Stimulated activated naive CD8-positive, alpha-beta T cell treated with anti-CD3 and anti-CD28 coated beads, Interleukin-15, Interleukin-2, amounts not matched to agents 100 ng/mL and 50 ng/mL, for 24 hours (primary cell): ENCODE results near the gene TRMT44.

ENCODE experiments used
- H3K27ac Mint-ChIP-seq: one replicate; pipeline ENCODE4 v1.8.0; 2021; ENCODE audit warnings: mild to moderate bottlenecking, mixed read lengths
- H3K27me3 Mint-ChIP-seq: one replicate; pipeline ENCODE4 v1.8.0; 2021; ENCODE audit warnings: mixed read lengths
- H3K36me3 Mint-ChIP-seq: one replicate; pipeline ENCODE4 v1.8.0; 2021; ENCODE audit warnings: low read depth, mixed read lengths
- H3K4me1 Mint-ChIP-seq: one replicate; pipeline ENCODE4 v1.8.0; 2021; ENCODE audit warnings: low read depth, mixed read lengths
- H3K4me3 Mint-ChIP-seq: one replicate; pipeline ENCODE4 v1.8.0; 2021; ENCODE audit warnings: mild to moderate bottlenecking, mixed read lengths
- H3K9me3 Mint-ChIP-seq: one replicate; pipeline ENCODE4 v1.8.0; 2021; ENCODE audit warnings: mixed read lengths

Gene TRMT44

GRCh38 chr4:8525383-8526120, 85.0 kb downstream of the TRMT44 start:
- Mint-ChIP-seq H3K27me3 (no peaks in the 10 kb centered on the region), H3K36me3 (no peaks in the 10 kb centered on the region), H3K27ac (no peak overlapping the region), H3K9me3 (peaks cover 3% of the 10 kb centered on the region), H3K4me3 (no peak overlapping the region), H3K4me1 (no peaks in the 10 kb centered on the region)
